ENCODE results near the gene SORBS1.

The SORBS1 gene

GRCh38 chr10:95435548-95436279 lies 125.5 kb downstream of the SORBS1 start:
- no peak for DNase-seq (ENCODE audit: low spot score)

GRCh38 chr10:95434583-95434982 lies 126.6 kb downstream of the SORBS1 start:
- DNase-seq (ENCODE audit: low spot score) = no peak

GRCh38 chr10:95431900-95432342 lies 129.2 kb downstream of the SORBS1 start:
- no peak for DNase-seq (ENCODE audit: low spot score)

GRCh38 chr10:95430231-95430951 lies 130.8 kb downstream of the SORBS1 start:
- DNase-seq (ENCODE audit: low spot score) = peak; percentile 35

GRCh38 chr10:95429639-95430038 lies 131.5 kb downstream of the SORBS1 start:
- DNase-seq (ENCODE audit: low spot score) = no peak

GRCh38 chr10:95428701-95429100 lies 132.5 kb downstream of the SORBS1 start:
- DNase-seq (ENCODE audit: low spot score) = no peak

- DNase-seq (ENCODE audit: low spot score) = no peak
Measured at GRCh38 chr10:95426482-95426881, 134.7 kb downstream of the SORBS1 start.

- no peak for DNase-seq (ENCODE audit: low spot score)
Measured at GRCh38 chr10:95425592-95426465, 135.3 kb downstream of the SORBS1 start.

GRCh38 chr10:95423164-95424005 lies 137.8 kb downstream of the SORBS1 start:
- no peak for DNase-seq (ENCODE audit: low spot score)

GRCh38 chr10:95422233-95422632 lies 138.9 kb downstream of the SORBS1 start:
- peak; percentile 79 for DNase-seq (ENCODE audit: low spot score)

GRCh38 chr10:95421782-95422181 lies 139.4 kb downstream of the SORBS1 start:
- DNase-seq (ENCODE audit: low spot score) = no peak

GRCh38 chr10:95419399-95419798 lies 141.8 kb downstream of the SORBS1 start:
- no peak for DNase-seq (ENCODE audit: low spot score)

- no peak for DNase-seq (ENCODE audit: low spot score)
Measured at GRCh38 chr10:95416973-95417372, 144.2 kb downstream of the SORBS1 start.

GRCh38 chr10:95416270-95416669 lies 144.9 kb downstream of the SORBS1 start:
- no peak for DNase-seq (ENCODE audit: low spot score)

- no peak for DNase-seq (ENCODE audit: low spot score)
Measured at GRCh38 chr10:95415621-95416031, 145.5 kb downstream of the SORBS1 start.

GRCh38 chr10:95414844-95415485 lies 146.2 kb downstream of the SORBS1 start:
- peak; percentile 64 for DNase-seq (ENCODE audit: low spot score)

- DNase-seq (ENCODE audit: low spot score) = no peak
Measured at GRCh38 chr10:95414016-95414830, 146.9 kb downstream of the SORBS1 start.

GRCh38 chr10:95413588-95413987 lies 147.6 kb downstream of the SORBS1 start:
- DNase-seq (ENCODE audit: low spot score) = no peak

GRCh38 chr10:95411635-95412034 lies 149.5 kb downstream of the SORBS1 start:
- DNase-seq (ENCODE audit: low spot score) = no peak

Data from COLO829 (cell line).